ENCODE data around the gene MMP23B.
"Not testable (repeated sequence)": the region's sequence is repeated elsewhere in the genome, so short reads cannot be mapped to it uniquely, and the experiment has no call there.

MMP23B gene

GRCh38 chr1:1640711-1641461 is 8.9 kb downstream of the MMP23B start:
- H3K36me3 ChIP-seq (ENCODE audit: insufficient read depth, low read length); H3K9me3 ChIP-seq (replicated peaks; ENCODE audit: low read length); H3K9ac ChIP-seq (ENCODE audit: low read depth, low read length); H3K4me2 ChIP-seq (ENCODE audit: low read length); H3K4me3 ChIP-seq (ENCODE audit: low read length); H3K4me1 ChIP-seq (ENCODE audit: control insufficient read depth, insufficient read depth, low read length); H3K27me3 ChIP-seq (ENCODE audit: control insufficient read depth, insufficient read depth, low read length): not testable (repeated sequence)

- H3K9ac ChIP-seq (ENCODE audit: low read depth, low read length); H3K4me1 ChIP-seq (ENCODE audit: control insufficient read depth, insufficient read depth, low read length); H3K4me3 ChIP-seq (ENCODE audit: low read length); H3K27me3 ChIP-seq (ENCODE audit: control insufficient read depth, insufficient read depth, low read length); H3K36me3 ChIP-seq (ENCODE audit: insufficient read depth, low read length); H3K9me3 ChIP-seq (replicated peaks; ENCODE audit: low read length); H3K4me2 ChIP-seq (ENCODE audit: low read length): not testable (repeated sequence)
Measured at GRCh38 chr1:1646326-1646725, 14.4 kb downstream of the MMP23B start.

GRCh38 chr1:1647567-1648241 is 15.7 kb downstream of the MMP23B start:
- not testable (repeated sequence) for H3K9me3 ChIP-seq (replicated peaks; ENCODE audit: low read length); H3K4me2 ChIP-seq (ENCODE audit: low read length); H3K27me3 ChIP-seq (ENCODE audit: control insufficient read depth, insufficient read depth, low read length); H3K4me1 ChIP-seq (ENCODE audit: control insufficient read depth, insufficient read depth, low read length); H3K9ac ChIP-seq (ENCODE audit: low read depth, low read length); H3K4me3 ChIP-seq (ENCODE audit: low read length)
- peaks cover 20% of the 10 kb centered on the region for H3K36me3 ChIP-seq (ENCODE audit: insufficient read depth, low read length)

- peaks cover 20% of the 10 kb centered on the region for H3K36me3 ChIP-seq (ENCODE audit: insufficient read depth, low read length)
- H3K4me1 ChIP-seq (ENCODE audit: control insufficient read depth, insufficient read depth, low read length) = not testable (repeated sequence)
Measured at GRCh38 chr1:1648265-1648664, 16.3 kb downstream of the MMP23B start.

GRCh38 chr1:1658583-1659549 is 26.9 kb downstream of the MMP23B start, which contains the start of gene CDK11B:
TSS of gene CDK11B (minus strand) at chr1:1659004. CDS start at chr1:1657485, 1,519 bp downstream.
- not testable (repeated sequence) for H3K9me3 ChIP-seq (replicated peaks; ENCODE audit: low read length); H3K27me3 ChIP-seq (ENCODE audit: control insufficient read depth, insufficient read depth, low read length); H3K4me1 ChIP-seq (ENCODE audit: control insufficient read depth, insufficient read depth, low read length)
- H3K4me3 ChIP-seq (ENCODE audit: low read length) = peak within 1 kb of the TSS; percentile 71
- H3K36me3 ChIP-seq (ENCODE audit: insufficient read depth, low read length) = peaks cover 22% of the 10 kb centered on the region
- H3K4me2 ChIP-seq (ENCODE audit: low read length) = peak within 1 kb of the TSS; percentile 68
- peak within 1 kb of the TSS; percentile 89 for H3K9ac ChIP-seq (ENCODE audit: low read depth, low read length)

More at GRCh38 chr1:1648265-1648664, 16.3 kb downstream of the MMP23B start:
- not testable (repeated sequence) for H3K4me3 ChIP-seq (ENCODE audit: low read length); H3K9me3 ChIP-seq (replicated peaks; ENCODE audit: low read length); H3K4me2 ChIP-seq (ENCODE audit: low read length); H3K27me3 ChIP-seq (ENCODE audit: control insufficient read depth, insufficient read depth, low read length); H3K9ac ChIP-seq (ENCODE audit: low read depth, low read length)

GRCh38 chr1:1662392-1662791 is 30.4 kb downstream of the MMP23B start:
- H3K9me3 ChIP-seq (replicated peaks; ENCODE audit: low read length); H3K4me3 ChIP-seq (ENCODE audit: low read length); H3K9ac ChIP-seq (ENCODE audit: low read depth, low read length); H3K4me1 ChIP-seq (ENCODE audit: control insufficient read depth, insufficient read depth, low read length); H3K27me3 ChIP-seq (ENCODE audit: control insufficient read depth, insufficient read depth, low read length): not testable (repeated sequence)
- Histone ChIP-seq H3K4me2 (ENCODE audit: low read length) (peak overlapping the region; percentile 39), H3K36me3 (ENCODE audit: insufficient read depth, low read length) (peaks cover 13% of the 10 kb centered on the region)

GRCh38 chr1:1662830-1663560 is 31.0 kb downstream of the MMP23B start:
- not testable (repeated sequence) for H3K27me3 ChIP-seq (ENCODE audit: control insufficient read depth, insufficient read depth, low read length); H3K4me3 ChIP-seq (ENCODE audit: low read length); H3K4me1 ChIP-seq (ENCODE audit: control insufficient read depth, insufficient read depth, low read length); H3K9ac ChIP-seq (ENCODE audit: low read depth, low read length); H3K9me3 ChIP-seq (replicated peaks; ENCODE audit: low read length)
- peak overlapping the region; percentile 39 for H3K4me2 ChIP-seq (ENCODE audit: low read length)
- peaks cover 13% of the 10 kb centered on the region for H3K36me3 ChIP-seq (ENCODE audit: insufficient read depth, low read length)

- not testable (repeated sequence) for H3K4me3 ChIP-seq (ENCODE audit: low read length); H3K4me1 ChIP-seq (ENCODE audit: control insufficient read depth, insufficient read depth, low read length); H3K9me3 ChIP-seq (replicated peaks; ENCODE audit: low read length); H3K9ac ChIP-seq (ENCODE audit: low read depth, low read length); H3K27me3 ChIP-seq (ENCODE audit: control insufficient read depth, insufficient read depth, low read length); H3K4me2 ChIP-seq (ENCODE audit: low read length)
- peaks cover 13% of the 10 kb centered on the region for H3K36me3 ChIP-seq (ENCODE audit: insufficient read depth, low read length)
Measured at GRCh38 chr1:1664318-1664717, 32.3 kb downstream of the MMP23B start.

GRCh38 chr1:1664941-1665814 is 33.2 kb downstream of the MMP23B start:
- H3K4me2 ChIP-seq (ENCODE audit: low read length) = no peak overlapping the region

DNA sequence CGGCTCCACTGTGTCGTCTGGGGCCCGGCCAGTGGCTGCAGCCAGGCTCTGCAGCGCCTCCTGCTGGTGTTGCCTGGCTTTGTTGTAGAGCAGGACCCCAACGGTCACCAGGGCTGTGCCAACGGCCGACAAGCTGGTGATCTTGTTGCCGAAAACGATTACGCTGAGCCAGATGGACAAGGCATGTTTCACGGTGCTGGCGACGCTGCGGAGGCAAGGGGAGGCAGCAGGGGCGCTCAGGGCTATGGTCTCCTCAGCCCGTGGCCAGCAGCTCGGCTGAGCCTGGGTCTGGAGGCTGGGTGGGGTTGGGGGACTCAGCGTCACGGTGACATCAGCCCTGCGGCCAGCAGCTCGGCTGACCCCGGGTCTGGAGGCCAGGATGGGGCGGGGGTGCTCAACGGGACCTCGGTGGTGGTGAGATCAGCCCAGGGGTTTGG is 33.9 kb downstream of the MMP23B start:
- peaks cover 21% of the 10 kb centered on the region for H3K36me3 ChIP-seq (ENCODE audit: insufficient read depth, low read length)
- no peak overlapping the region for H3K9ac ChIP-seq (ENCODE audit: low read depth, low read length)

More at GRCh38 chr1:1664941-1665814, 33.2 kb downstream of the MMP23B start:
- no peaks in the 10 kb centered on the region for H3K9me3 ChIP-seq (replicated peaks; ENCODE audit: low read length)
- H3K4me1 ChIP-seq (ENCODE audit: control insufficient read depth, insufficient read depth, low read length) = peaks cover 9% of the 10 kb centered on the region
- H3K9ac ChIP-seq (ENCODE audit: low read depth, low read length) = no peak overlapping the region
- H3K27me3 ChIP-seq (ENCODE audit: control insufficient read depth, insufficient read depth, low read length) = no peaks in the 10 kb centered on the region
- peaks cover 20% of the 10 kb centered on the region for H3K36me3 ChIP-seq (ENCODE audit: insufficient read depth, low read length)
- H3K4me3 ChIP-seq (ENCODE audit: low read length) = no peak overlapping the region

More for the DNA sequence above, 33.9 kb downstream of the MMP23B start:
- no peak overlapping the region for H3K4me3 ChIP-seq (ENCODE audit: low read length)
- peaks cover 9% of the 10 kb centered on the region for H3K4me1 ChIP-seq (ENCODE audit: control insufficient read depth, insufficient read depth, low read length)
- H3K9me3 ChIP-seq (replicated peaks; ENCODE audit: low read length) = no peaks in the 10 kb centered on the region
- H3K27me3 ChIP-seq (ENCODE audit: control insufficient read depth, insufficient read depth, low read length) = no peaks in the 10 kb centered on the region
- no peak overlapping the region for H3K4me2 ChIP-seq (ENCODE audit: low read length)

Data from skeletal muscle satellite cell (primary cell).